DND-41 (cell line): ENCODE results near the gene ETAA1.

Source experiments
- ATAC-seq: fragments of 200-7000 bp; cut with Tn5 transposase; 3 replicates; pipeline ENCODE4 v1.9.1; 2021; ENCODE audit warnings: low read depth; ENCODE audit not compliant: insufficient read depth
- DNase-seq: peaks from one replicate; pipeline ENCODE4 v3.0.0-alpha.2; 2020
- H2AFZ ChIP-seq: 2 replicates; pipeline ENCODE4 v1.6.0; 2012; ENCODE audit warnings: low read depth, low read length
- H3K27ac ChIP-seq: 2 replicates; pipeline ENCODE4 v1.5.1; 2012; ENCODE audit warnings: low read length, inconsistent platforms
- H3K27me3 ChIP-seq: fragments of 200-600 bp; sonication (generic); 2 replicates; pipeline ENCODE4 v1.6.0; 2012; ENCODE audit warnings: low read length, mild to moderate bottlenecking, inconsistent platforms; ENCODE audit not compliant: insufficient read depth, poor library complexity
- H3K36me3 ChIP-seq: 2 replicates; pipeline ENCODE4 v1.5.1; 2012; ENCODE audit warnings: low read length, inconsistent platforms; ENCODE audit not compliant: insufficient read depth
- H3K4me1 ChIP-seq: 2 replicates; pipeline ENCODE4 v1.5.1; 2012; ENCODE audit warnings: mild to moderate bottlenecking, low read length; ENCODE audit not compliant: insufficient read depth
- H3K4me2 ChIP-seq: 2 replicates; pipeline ENCODE4 v1.6.0; 2012; ENCODE audit warnings: mild to moderate bottlenecking, moderate library complexity, low read length, inconsistent platforms; ENCODE audit not compliant: insufficient read depth
- H3K4me3 ChIP-seq, 2 experiments: fragments of 200-600 bp in 1 of 2; shearing (Covaris generic) in 1 of 2; 2 replicates each; pipeline ENCODE4 v1.5.1; 2012 to 2016; ENCODE audit warnings: inconsistent platforms in 2 of 2, low read length in 2 of 2, mild to moderate bottlenecking in 2 of 2, low read depth in 1 of 2, moderate library complexity in 1 of 2
- H3K79me2 ChIP-seq: 2 replicates; pipeline ENCODE4 v1.6.0; 2012; ENCODE audit warnings: low read length, inconsistent platforms; ENCODE audit not compliant: insufficient read depth
- H3K9ac ChIP-seq: 2 replicates; pipeline ENCODE4 v1.6.0; 2012; ENCODE audit warnings: low read depth, mild to moderate bottlenecking, inconsistent platforms, low read length, moderate library complexity
- H3K9me3 ChIP-seq: 2 replicates; pipeline ENCODE4 v1.5.1; 2012; ENCODE audit warnings: low read length, moderate library complexity, mild to moderate bottlenecking, inconsistent platforms; ENCODE audit not compliant: insufficient read depth, severe bottlenecking
- H4K20me1 ChIP-seq: 2 replicates; pipeline ENCODE4 v1.6.0; 2012; ENCODE audit warnings: low read length; ENCODE audit not compliant: insufficient read depth
- EZH2 ChIP-seq: IDR thresholded peaks from 3 replicates; pipeline ENCODE4 v1.6.1; 2012; ENCODE audit warnings: borderline replicate concordance, low read depth, mild to moderate bottlenecking, moderate library complexity, low read length, inconsistent platforms; ENCODE audit not compliant: severe bottlenecking
- TF ChIP-seq, protein P1 (sequence below): IDR thresholded peaks from 2 replicates; pipeline ENCODE4 v1.5.1; 2012; ENCODE audit warnings: borderline replicate concordance, low read length, moderate library complexity, mild to moderate bottlenecking; ENCODE audit not compliant: poor library complexity, severe bottlenecking; ENCODE audit errors: extremely low read depth

ETAA1 gene

GRCh38 chr2:67399144-67399543 is 2.0 kb downstream of the ETAA1 start:
- Histone ChIP-seq H2AFZ (no peak overlapping the region), H4K20me1 (no peaks in the 10 kb centered on the region), H3K79me2 (peaks cover 35% of the 10 kb centered on the region), H3K27ac (no peak overlapping the region), H3K4me2 (peak overlapping the region; percentile 67), H3K4me1 (peaks cover 31% of the 10 kb centered on the region), H3K27me3 (no peaks in the 10 kb centered on the region), H3K4me3 (peak overlapping the region in 1 of 2 experiments; percentile 79; a peak in 1 of 4 replicates), H3K9ac (no peak overlapping the region), H3K9me3 (no peaks in the 10 kb centered on the region), H3K36me3 (peaks cover 44% of the 10 kb centered on the region)
- TF ChIP-seq, protein P1, sequence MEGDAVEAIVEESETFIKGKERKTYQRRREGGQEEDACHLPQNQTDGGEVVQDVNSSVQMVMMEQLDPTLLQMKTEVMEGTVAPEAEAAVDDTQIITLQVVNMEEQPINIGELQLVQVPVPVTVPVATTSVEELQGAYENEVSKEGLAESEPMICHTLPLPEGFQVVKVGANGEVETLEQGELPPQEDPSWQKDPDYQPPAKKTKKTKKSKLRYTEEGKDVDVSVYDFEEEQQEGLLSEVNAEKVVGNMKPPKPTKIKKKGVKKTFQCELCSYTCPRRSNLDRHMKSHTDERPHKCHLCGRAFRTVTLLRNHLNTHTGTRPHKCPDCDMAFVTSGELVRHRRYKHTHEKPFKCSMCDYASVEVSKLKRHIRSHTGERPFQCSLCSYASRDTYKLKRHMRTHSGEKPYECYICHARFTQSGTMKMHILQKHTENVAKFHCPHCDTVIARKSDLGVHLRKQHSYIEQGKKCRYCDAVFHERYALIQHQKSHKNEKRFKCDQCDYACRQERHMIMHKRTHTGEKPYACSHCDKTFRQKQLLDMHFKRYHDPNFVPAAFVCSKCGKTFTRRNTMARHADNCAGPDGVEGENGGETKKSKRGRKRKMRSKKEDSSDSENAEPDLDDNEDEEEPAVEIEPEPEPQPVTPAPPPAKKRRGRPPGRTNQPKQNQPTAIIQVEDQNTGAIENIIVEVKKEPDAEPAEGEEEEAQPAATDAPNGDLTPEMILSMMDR = no peak
- no peak for TF ChIP-seq EZH2
- ATAC-seq = no peak
- no peak for DNase-seq

GRCh38 chr2:67399831-67400489 is 2.8 kb downstream of the ETAA1 start:
- no peaks in the 10 kb centered on the region for H3K9me3 ChIP-seq
- no peak overlapping the region for H3K27ac ChIP-seq
- TF ChIP-seq EZH2 = no peak
- TF ChIP-seq, protein P1 = no peak
- no peaks in the 10 kb centered on the region for H4K20me1 ChIP-seq
- no peak for ATAC-seq
- no peak for DNase-seq
- no peaks in the 10 kb centered on the region for H3K27me3 ChIP-seq
- H2AFZ ChIP-seq = no peak overlapping the region
- H3K36me3 ChIP-seq = peaks cover 52% of the 10 kb centered on the region
- no peak overlapping the region for H3K9ac ChIP-seq
- peak overlapping the region; percentile 67; the same call in 1 of the 2 replicates for H3K4me2 ChIP-seq
- H3K4me3 ChIP-seq = no peak overlapping the region; a peak in 1 of 4 replicates
- peaks cover 35% of the 10 kb centered on the region for H3K79me2 ChIP-seq
- peaks cover 31% of the 10 kb centered on the region for H3K4me1 ChIP-seq

DNA sequence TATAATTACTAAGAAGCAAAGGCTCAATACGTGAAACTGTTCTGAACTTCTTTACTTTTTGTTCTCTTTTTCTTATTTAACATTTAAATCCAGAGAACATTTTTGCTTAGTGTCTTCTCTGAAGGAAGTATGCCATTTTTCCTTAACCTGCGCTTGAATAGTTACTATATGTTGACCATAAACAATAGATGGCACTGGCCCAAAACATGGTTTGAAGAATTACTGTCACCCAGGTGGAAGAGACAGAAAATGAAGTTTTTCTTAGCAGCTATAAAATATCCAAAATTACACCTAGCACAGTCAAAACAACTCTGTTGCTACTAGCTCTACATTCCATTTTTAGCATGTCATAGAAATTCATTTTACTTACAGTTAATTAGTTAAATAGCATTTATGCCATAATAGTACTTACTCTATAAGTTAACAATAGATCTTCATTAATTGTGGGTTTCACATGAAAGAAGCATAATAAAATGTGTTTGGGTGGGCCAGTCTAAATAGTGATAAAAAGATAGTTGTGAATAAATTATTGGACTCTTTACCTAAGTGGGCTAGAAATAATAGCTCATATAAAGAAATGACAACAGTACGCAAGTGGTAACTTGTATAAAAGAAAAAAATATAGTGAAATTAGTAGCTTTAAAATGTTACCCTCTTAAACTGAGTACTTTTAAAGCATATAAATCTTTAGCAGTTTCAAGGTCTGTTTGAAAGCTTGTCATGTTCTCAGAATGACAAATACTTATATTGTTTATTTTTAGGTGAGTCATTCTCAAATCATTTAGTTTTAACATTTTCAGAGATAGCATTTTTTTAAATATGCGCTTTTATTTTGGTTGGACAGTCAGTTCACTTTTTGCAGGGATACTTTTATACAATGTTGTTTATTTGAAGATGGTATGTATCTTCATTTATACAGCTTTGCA is 3.7 kb downstream of the ETAA1 start:
- ATAC-seq (no peak), DNase-seq (no peak)
- Histone ChIP-seq H3K36me3 (peaks cover 60% of the 10 kb centered on the region), H3K4me1 (peaks cover 31% of the 10 kb centered on the region), H3K9ac (no peak overlapping the region), H3K27ac (no peak overlapping the region), H2AFZ (no peak overlapping the region), H3K9me3 (no peaks in the 10 kb centered on the region), H3K4me2 (peak overlapping the region; percentile 67; the same call in 1 of the 2 replicates), H3K4me3 (no peak overlapping the region), H3K27me3 (no peaks in the 10 kb centered on the region), H4K20me1 (no peaks in the 10 kb centered on the region), H3K79me2 (peaks cover 35% of the 10 kb centered on the region)
- TF ChIP-seq, protein P1 = no peak
- TF ChIP-seq EZH2 = no peak
